Hematopoietic multipotent progenitor cell treated with erythropoietin and hydrocortisone succinate and interleukin-3 and kit ligand, for 4 days (in vitro differentiated cells): ENCODE measurements around the gene FCAMR.

Experiments
- DNase-seq: peaks from one replicate; pipeline ENCODE4 v3.0.0-alpha.2; 2015

Gene FCAMR

GRCh38 chr1:206970446-206970845 lies at the start of gene FCAMR:
FCAMR (minus strand) TSS chr1:206970460; CDS start chr1:206970125, 335 bp downstream.
- no peak for DNase-seq

GRCh38 chr1:207019661-207020060 lies 49.4 kb upstream of the FCAMR start:
- no peak for DNase-seq

GRCh38 chr1:207019161-207019560 lies 48.9 kb upstream of the FCAMR start:
- no peak for DNase-seq

GRCh38 chr1:207018707-207019106 lies 48.4 kb upstream of the FCAMR start:
- no peak for DNase-seq

GRCh38 chr1:207017615-207018559 lies 47.6 kb upstream of the FCAMR start:
- peak; percentile 57 for DNase-seq

- DNase-seq = no peak
Observed at GRCh38 chr1:207015791-207016190, 45.5 kb upstream of the FCAMR start.

- no peak for DNase-seq
Observed at GRCh38 chr1:207014728-207015127, 44.5 kb upstream of the FCAMR start.

- no peak for DNase-seq
Observed at GRCh38 chr1:207013321-207014085, 43.2 kb upstream of the FCAMR start.

- DNase-seq = no peak
Observed at GRCh38 chr1:207010726-207011125, 40.5 kb upstream of the FCAMR start.

- DNase-seq = no peak
Observed at GRCh38 chr1:207009945-207010344, 39.7 kb upstream of the FCAMR start.

- DNase-seq = no peak
Observed at GRCh38 chr1:207009182-207009850, 39.1 kb upstream of the FCAMR start.

GRCh38 chr1:207007352-207008033 lies 37.2 kb upstream of the FCAMR start:
- DNase-seq = no peak

- no peak for DNase-seq
Observed at GRCh38 chr1:207006914-207007313, 36.7 kb upstream of the FCAMR start.

GRCh38 chr1:207006083-207006482 lies 35.8 kb upstream of the FCAMR start:
- no peak for DNase-seq

- DNase-seq = peak; percentile 71
Observed at GRCh38 chr1:207004931-207005830, 34.9 kb upstream of the FCAMR start.

- no peak for DNase-seq
Observed at GRCh38 chr1:207003210-207003609, 33.0 kb upstream of the FCAMR start.

- DNase-seq = no peak
Observed at GRCh38 chr1:207002724-207003146, 32.5 kb upstream of the FCAMR start.

GRCh38 chr1:207001492-207002245 lies 31.4 kb upstream of the FCAMR start:
- no peak for DNase-seq

GRCh38 chr1:207000651-207001291 lies 30.5 kb upstream of the FCAMR start:
- DNase-seq = no peak

GRCh38 chr1:206998816-206999215 lies 28.6 kb upstream of the FCAMR start:
- no peak for DNase-seq
